Measurements from ENCODE around the gene CATSPER1. TPM values are rescaled to one million over a fixed set of nuclear protein-coding genes. Genes with fewer than 3 reads are reported as not detected.

The CATSPER1 gene
- total RNA-seq, 3 donors from 2014 or later (not counting 1 experiment from before 2014, with no cell fraction given) = 12.2 to 16.9 (median 13.3) TPM

- H3K4me1 ChIP-seq (ENCODE audit: control insufficient read depth, insufficient read depth, low read length) = peaks cover 24% of the 10 kb centered on the region
- no peak for DNase-seq
- peaks cover 0 to 11% of the 10 kb centered on the region in 2 donors for H3K27me3 Mint-ChIP-seq (ENCODE audit: low read depth in 2 of 2)
- TF ChIP-seq CTCF (IDR thresholded peaks at IDR 0.05) = no peak
- no peak for ATAC-seq
- WGBS (ENCODE audit: insufficient coverage) = 94% methylated on average over 11 of the region's 11 CpGs
- H3K4me1 Mint-ChIP-seq = peaks cover 28 to 30% of the 10 kb centered on the region in 2 donors
- no peaks in the 10 kb centered on the region for H3K36me3 Mint-ChIP-seq
- H3K27ac ChIP-seq (ENCODE audit: low read length) = no peak overlapping the region
- no peak overlapping the region for H3K27ac Mint-ChIP-seq
- intact Hi-C loops (cut with micrococcal nuclease) = no loop called here
- H3K9me3 Mint-ChIP-seq = no peaks in the 10 kb centered on the region
- H3K4me3 ChIP-seq (ENCODE audit: low read length) = no peak overlapping the region
- H3K9me3 ChIP-seq (ENCODE audit: control insufficient read depth, insufficient read depth, low read length) = no peaks in the 10 kb centered on the region
- peaks cover 3% of the 10 kb centered on the region for H3K27me3 ChIP-seq (ENCODE audit: control insufficient read depth, insufficient read depth, low read length)
- H3K4me3 Mint-ChIP-seq = no peak overlapping the region
- no peaks in the 10 kb centered on the region for H3K36me3 ChIP-seq (ENCODE audit: control insufficient read depth, insufficient read depth, low read length)
These were observed 21.5 kb upstream of the CATSPER1 start for GRCh38 chr11:66047541-66048365.

GRCh38 chr11:66046901-66047300 lies 20.6 kb upstream of the CATSPER1 start:
- TF ChIP-seq CTCF (IDR thresholded peaks at IDR 0.05) = no peak
- DNase-seq (no peak), ATAC-seq (no peak)
- peaks cover 20 to 22% of the 10 kb centered on the region in 2 donors for H3K4me1 Mint-ChIP-seq
- peaks cover 0 to 11% of the 10 kb centered on the region in 2 donors for H3K27me3 Mint-ChIP-seq (ENCODE audit: low read depth in 2 of 2)
- no peak overlapping the region for H3K4me3 Mint-ChIP-seq
- H3K27me3 ChIP-seq (ENCODE audit: control insufficient read depth, insufficient read depth, low read length) = peaks cover 3% of the 10 kb centered on the region
- H3K9me3 Mint-ChIP-seq = no peaks in the 10 kb centered on the region
- H3K27ac ChIP-seq (ENCODE audit: low read length) = no peak overlapping the region
- intact Hi-C loops (cut with micrococcal nuclease) = no loop called here
- no peaks in the 10 kb centered on the region for H3K9me3 ChIP-seq (ENCODE audit: control insufficient read depth, insufficient read depth, low read length)
- no peak overlapping the region for H3K4me3 ChIP-seq (ENCODE audit: low read length)
- H3K36me3 Mint-ChIP-seq = no peaks in the 10 kb centered on the region
- no peak overlapping the region for H3K27ac Mint-ChIP-seq
- 94% methylated on average over 3 of the region's 3 CpGs for WGBS (ENCODE audit: insufficient coverage)
- H3K4me1 ChIP-seq (ENCODE audit: control insufficient read depth, insufficient read depth, low read length) = peaks cover 19% of the 10 kb centered on the region
- no peaks in the 10 kb centered on the region for H3K36me3 ChIP-seq (ENCODE audit: control insufficient read depth, insufficient read depth, low read length)

GRCh38 chr11:66045177-66045639 lies 18.9 kb upstream of the CATSPER1 start:
- DNase-seq = peak; percentile 77 to 93
- H3K4me1 Mint-ChIP-seq = peaks cover 12% of the 10 kb centered on the region in 2 donors
- H3K4me3 Mint-ChIP-seq = no peak overlapping the region
- intact Hi-C loops (cut with micrococcal nuclease) = no loop called here
- Histone ChIP-seq H3K4me3 (ENCODE audit: low read length) (no peak overlapping the region), H3K4me1 (ENCODE audit: control insufficient read depth, insufficient read depth, low read length) (peaks cover 10% of the 10 kb centered on the region), H3K9me3 (ENCODE audit: control insufficient read depth, insufficient read depth, low read length) (no peaks in the 10 kb centered on the region), H3K27ac (ENCODE audit: low read length) (peak overlapping the region; percentile 35), H3K36me3 (ENCODE audit: control insufficient read depth, insufficient read depth, low read length) (no peaks in the 10 kb centered on the region), H3K27me3 (ENCODE audit: control insufficient read depth, insufficient read depth, low read length) (peaks cover 3% of the 10 kb centered on the region)
- H3K27me3 Mint-ChIP-seq (ENCODE audit: low read depth in 2 of 2) = peaks cover 0 to 11% of the 10 kb centered on the region in 2 donors
- 22% methylated on average over 11 of the region's 11 CpGs for whole genome bisulfite sequencing (ENCODE audit: insufficient coverage)
- peak; percentile 86 to 96 (median 90) for ATAC-seq
- peak; percentile 91 for TF ChIP-seq CTCF (IDR thresholded peaks at IDR 0.05)
- peak overlapping the region; percentile 58 to 81 for H3K27ac Mint-ChIP-seq
- no peaks in the 10 kb centered on the region for H3K9me3 Mint-ChIP-seq
- no peaks in the 10 kb centered on the region for H3K36me3 Mint-ChIP-seq

Data from natural killer cell (primary cell).